Tibial artery (tissue), 4 donors: ENCODE results near the gene ADIRF.
"Not testable (repeated sequence)": the region's sequence is repeated elsewhere in the genome, so short reads cannot be mapped to it uniquely, and the experiment has no call there.

ENCODE experiments used
- DNase-seq, 2 donors: peaks; one replicate each; pipeline ENCODE4 v3.0.0-alpha.2; 2019
- H3K27ac ChIP-seq, 2 donors: fragments of 200-600 bp; sonication (generic) in 1 of 2; 1 replicate in 1 of 2; 2 replicates in 1 of 2; pipeline ENCODE4 v1.5.1; 2018 to 2019; ENCODE audit warnings: mild to moderate bottlenecking in 1 of 2
- H3K27me3 ChIP-seq, 2 donors: fragments of 200-600 bp; sonication (generic) in 1 of 2; one replicate each; pipeline versions ENCODE4 v1.5.1 to v1.6.0; 2016 to 2019
- H3K36me3 ChIP-seq, 3 donors: fragments of 200-600 bp; sonication (generic) in 2 of 3; one replicate each; pipeline ENCODE4 v1.5.1; 2016 to 2019; ENCODE audit warnings: mild to moderate bottlenecking in 2 of 3
- H3K4me1 ChIP-seq, 4 donors: fragments of 200-600 bp; sonication (generic) in 2 of 4; 1 replicate in 3 of 4; 2 replicates in 1 of 4; pipeline ENCODE4 v1.5.1; 2016 to 2019
- H3K4me3 ChIP-seq, 2 donors: fragments of 200-600 bp; sonication (generic) in 1 of 2; 1 replicate in 1 of 2; 2 replicates in 1 of 2; pipeline ENCODE4 v1.5.1; 2018 to 2019; ENCODE audit warnings: mild to moderate bottlenecking in 2 of 2
- H3K9me3 ChIP-seq, 3 donors: fragments of 200-600 bp; sonication (generic) in 1 of 3; one replicate each; pipeline ENCODE4 v1.5.1; 2016 to 2019
- intact Hi-C: fragments of 100-400 bp; cut with DNase I; formaldehyde crosslinking; loops from one replicate; pipeline ENCODE4 v1.15.0; 2023; ENCODE audit warnings: low total_unique reads
- TF ChIP-seq, protein P1 (sequence below), 2 experiments: fragments of 200-600 bp in 1 of 2; fragments of 450-650 bp in 1 of 2; IDR thresholded peaks; one replicate each; pipeline ENCODE4 v1.5.1; 2017 to 2019; ENCODE audit warnings: antibody characterized with exemption in 2 of 2, mild to moderate bottlenecking in 1 of 2, moderate library complexity in 1 of 2

The ADIRF gene

DNA sequence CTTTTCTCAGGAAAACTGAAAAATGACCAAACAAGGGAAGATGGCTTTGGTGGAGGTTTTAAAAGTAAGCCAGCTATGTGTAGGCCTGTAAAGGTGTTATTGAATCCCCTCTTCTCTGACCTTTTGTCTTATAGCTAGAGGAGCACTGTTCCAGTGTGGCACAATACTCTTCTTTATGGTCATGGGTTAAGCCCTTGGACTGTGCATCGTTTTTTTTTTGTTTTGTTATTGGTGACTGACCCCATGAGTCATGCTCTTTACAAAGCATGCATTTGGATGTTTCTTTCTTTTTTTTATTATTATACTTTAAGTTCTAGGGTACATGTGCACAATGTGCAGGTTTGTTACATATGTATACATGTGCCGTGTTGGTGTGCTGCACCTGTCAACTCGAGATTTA, 32.2 kb downstream of the ADIRF start:
- peaks cover 32 to 51% (median 43%) of the 10 kb centered on the region in 3 donors for H3K36me3 ChIP-seq
- TF ChIP-seq, protein P1, sequence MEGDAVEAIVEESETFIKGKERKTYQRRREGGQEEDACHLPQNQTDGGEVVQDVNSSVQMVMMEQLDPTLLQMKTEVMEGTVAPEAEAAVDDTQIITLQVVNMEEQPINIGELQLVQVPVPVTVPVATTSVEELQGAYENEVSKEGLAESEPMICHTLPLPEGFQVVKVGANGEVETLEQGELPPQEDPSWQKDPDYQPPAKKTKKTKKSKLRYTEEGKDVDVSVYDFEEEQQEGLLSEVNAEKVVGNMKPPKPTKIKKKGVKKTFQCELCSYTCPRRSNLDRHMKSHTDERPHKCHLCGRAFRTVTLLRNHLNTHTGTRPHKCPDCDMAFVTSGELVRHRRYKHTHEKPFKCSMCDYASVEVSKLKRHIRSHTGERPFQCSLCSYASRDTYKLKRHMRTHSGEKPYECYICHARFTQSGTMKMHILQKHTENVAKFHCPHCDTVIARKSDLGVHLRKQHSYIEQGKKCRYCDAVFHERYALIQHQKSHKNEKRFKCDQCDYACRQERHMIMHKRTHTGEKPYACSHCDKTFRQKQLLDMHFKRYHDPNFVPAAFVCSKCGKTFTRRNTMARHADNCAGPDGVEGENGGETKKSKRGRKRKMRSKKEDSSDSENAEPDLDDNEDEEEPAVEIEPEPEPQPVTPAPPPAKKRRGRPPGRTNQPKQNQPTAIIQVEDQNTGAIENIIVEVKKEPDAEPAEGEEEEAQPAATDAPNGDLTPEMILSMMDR (IDR thresholded peaks at IDR 0.05) = no peak
- H3K4me3 ChIP-seq = no peak overlapping the region
- H3K27me3 ChIP-seq = no peaks in the 10 kb centered on the region
- peaks cover 0 to 7% (median 0%) of the 10 kb centered on the region in 4 donors for H3K4me1 ChIP-seq
- no peak for DNase-seq
- intact Hi-C loops = no loop called here
- no peak overlapping the region for H3K27ac ChIP-seq
- H3K9me3 ChIP-seq = no peaks in the 10 kb centered on the region

DNA sequence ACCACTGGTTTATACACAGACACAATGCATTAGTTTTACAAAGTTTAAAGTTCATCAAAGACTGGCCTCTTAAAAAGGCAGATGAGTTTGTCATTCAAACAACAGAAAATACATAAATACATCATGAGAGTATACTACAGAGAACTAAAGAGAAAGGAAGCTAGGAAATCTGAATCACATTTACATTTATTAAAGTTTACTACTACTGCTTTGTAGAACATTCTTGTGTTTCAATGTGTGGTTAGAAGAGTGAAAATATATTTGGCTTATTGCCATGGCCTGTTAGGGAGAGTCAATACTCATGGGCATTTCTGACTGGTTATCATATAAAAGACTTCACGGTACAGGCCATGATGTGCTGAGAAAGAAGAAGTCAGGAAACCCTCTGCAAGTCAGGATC, 38.8 kb downstream of the ADIRF start:
- H3K9me3 ChIP-seq, H3K4me1 ChIP-seq, DNase-seq, H3K27me3 ChIP-seq, H3K4me3 ChIP-seq, H3K27ac ChIP-seq, intact Hi-C loops: not testable (repeated sequence)
- H3K36me3 ChIP-seq = peaks cover 28 to 31% (median 28%) of the 10 kb centered on the region in 3 donors

DNA sequence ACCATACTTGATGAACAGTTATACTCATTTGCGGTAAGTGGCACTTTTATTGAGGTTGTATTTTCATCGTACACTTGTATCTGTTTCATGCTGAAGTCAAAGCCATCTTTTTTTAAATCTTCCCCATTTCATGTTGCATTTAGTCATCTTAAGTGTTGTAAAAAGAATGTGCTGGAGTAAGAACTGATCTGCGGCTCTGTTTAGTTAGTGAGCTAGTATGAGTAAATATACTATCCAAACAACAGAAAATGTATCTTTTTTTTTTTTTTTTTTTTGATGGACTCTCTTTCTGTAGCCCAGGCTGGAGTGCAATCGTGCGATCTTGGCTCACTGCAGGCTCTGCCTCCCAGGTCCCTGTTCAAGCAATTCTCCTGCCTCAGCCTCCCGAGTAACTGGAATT, 39.4 kb downstream of the ADIRF start:
- not testable (repeated sequence) for DNase-seq, H3K27me3 ChIP-seq

DNA sequence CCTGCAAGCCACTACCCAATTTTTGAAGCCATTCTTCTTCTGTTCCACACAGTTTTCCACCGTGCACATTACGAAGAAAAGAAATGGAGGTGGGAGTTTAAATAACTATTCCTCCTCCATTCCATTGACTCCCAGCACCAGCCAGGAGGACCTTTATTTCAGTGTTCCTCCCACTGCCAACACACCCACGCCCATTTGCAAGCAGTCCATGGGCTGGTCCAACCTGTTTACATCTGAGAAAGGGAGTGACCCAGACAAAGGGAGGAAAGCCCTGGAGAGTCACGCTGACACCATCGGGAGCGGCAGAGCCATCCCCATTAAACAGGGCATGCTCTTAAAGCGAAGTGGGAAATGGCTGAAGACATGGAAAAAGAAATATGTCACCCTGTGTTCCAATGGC, 40.0 kb downstream of the ADIRF start:
- H3K9me3 ChIP-seq, DNase-seq, H3K4me3 ChIP-seq, H3K27me3 ChIP-seq, H3K4me1 ChIP-seq, H3K27ac ChIP-seq, intact Hi-C loops: not testable (repeated sequence)
- peaks cover 20 to 30% (median 28%) of the 10 kb centered on the region in 3 donors for H3K36me3 ChIP-seq

More for the DNA sequence above, 39.4 kb downstream of the ADIRF start:
- intact Hi-C loops, H3K27ac ChIP-seq, H3K4me1 ChIP-seq, H3K4me3 ChIP-seq, H3K9me3 ChIP-seq: not testable (repeated sequence)
- peaks cover 26 to 30% (median 28%) of the 10 kb centered on the region in 3 donors for H3K36me3 ChIP-seq

DNA sequence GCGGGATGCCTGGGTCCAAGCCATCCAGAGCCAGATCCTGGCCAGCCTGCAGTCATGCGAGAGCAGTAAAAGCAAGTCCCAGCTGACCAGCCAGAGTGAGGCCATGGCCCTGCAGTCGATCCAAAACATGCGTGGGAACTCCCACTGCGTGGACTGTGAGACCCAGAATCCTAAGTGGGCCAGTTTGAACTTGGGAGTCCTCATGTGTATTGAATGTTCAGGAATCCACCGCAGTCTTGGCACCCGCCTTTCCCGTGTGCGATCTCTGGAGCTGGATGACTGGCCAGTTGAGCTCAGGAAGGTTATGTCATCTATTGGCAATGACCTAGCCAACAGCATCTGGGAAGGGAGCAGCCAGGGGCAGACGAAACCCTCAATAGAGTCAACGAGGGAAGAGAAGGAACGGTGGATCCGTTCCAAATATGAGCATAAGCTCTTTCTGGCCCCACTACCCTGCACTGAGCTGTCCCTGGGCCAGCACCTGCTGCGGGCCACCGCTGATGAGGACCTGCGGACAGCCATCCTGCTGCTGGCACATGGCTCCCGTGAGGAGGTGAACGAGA, 40.9 kb downstream of the ADIRF start:
- intact Hi-C loops, H3K27me3 ChIP-seq, H3K4me1 ChIP-seq, DNase-seq, H3K27ac ChIP-seq, H3K4me3 ChIP-seq, H3K9me3 ChIP-seq: not testable (repeated sequence)
- H3K36me3 ChIP-seq = peaks cover 20 to 28% (median 24%) of the 10 kb centered on the region in 3 donors

DNA sequence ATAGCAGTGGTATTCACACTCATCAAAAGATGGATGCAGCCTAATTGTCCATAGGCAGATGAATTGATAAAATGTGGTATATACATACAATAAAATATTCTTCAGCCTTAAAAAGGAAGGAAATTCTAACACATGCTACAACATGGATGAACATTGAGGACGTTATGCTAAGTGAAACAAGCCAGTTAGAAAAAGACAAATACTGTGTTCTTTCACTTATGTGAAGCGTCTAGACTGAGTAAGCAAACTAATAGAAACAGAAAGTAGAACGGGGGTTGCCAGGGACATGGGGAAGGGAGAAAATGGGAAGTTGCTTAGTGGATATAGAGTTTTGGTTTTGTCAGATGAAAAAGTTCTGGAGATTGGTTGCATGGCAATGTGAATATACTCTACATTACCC, 45.2 kb downstream of the ADIRF start:
- H3K4me3 ChIP-seq, intact Hi-C loops, H3K27me3 ChIP-seq, DNase-seq, H3K9me3 ChIP-seq, H3K4me1 ChIP-seq, H3K27ac ChIP-seq: not testable (repeated sequence)
- peaks cover 16 to 20% (median 19%) of the 10 kb centered on the region in 3 donors for H3K36me3 ChIP-seq

DNA sequence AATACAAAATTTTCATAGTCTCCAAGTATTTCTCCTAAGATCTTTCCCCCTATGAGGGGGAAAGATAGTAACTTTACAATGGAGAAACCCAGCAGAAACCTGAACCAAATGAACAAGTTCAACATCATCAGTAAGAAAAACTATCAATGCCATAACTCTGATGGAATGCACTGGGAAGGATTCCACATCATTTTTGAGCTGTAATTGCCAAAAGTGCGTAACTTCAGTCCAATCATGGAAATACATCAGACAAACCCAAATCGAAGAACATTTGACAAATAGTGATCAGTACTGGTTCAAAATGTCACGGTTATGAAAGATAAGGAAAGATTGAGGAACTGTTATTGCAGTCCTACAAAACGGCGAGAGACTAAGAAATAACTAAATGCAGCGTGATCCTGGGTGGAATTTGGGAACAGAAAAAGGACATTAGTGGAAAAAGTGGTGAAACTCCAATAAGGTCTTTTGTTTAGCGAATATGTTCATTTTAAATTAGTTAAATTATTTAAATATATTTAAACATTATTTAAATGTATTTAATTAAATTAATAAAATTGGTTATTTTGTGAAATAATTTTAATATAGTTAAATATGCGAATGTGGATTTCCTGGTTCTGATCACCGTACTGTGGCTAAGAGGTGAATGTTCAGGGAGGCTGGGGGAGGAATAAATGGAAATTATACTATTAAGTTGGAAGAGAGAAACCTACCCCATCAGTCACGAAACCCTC, 46.9 kb downstream of the ADIRF start:
- H3K27me3 ChIP-seq, intact Hi-C loops, H3K27ac ChIP-seq, H3K9me3 ChIP-seq, DNase-seq, H3K4me1 ChIP-seq, H3K4me3 ChIP-seq, H3K36me3 ChIP-seq: not testable (repeated sequence)

DNA sequence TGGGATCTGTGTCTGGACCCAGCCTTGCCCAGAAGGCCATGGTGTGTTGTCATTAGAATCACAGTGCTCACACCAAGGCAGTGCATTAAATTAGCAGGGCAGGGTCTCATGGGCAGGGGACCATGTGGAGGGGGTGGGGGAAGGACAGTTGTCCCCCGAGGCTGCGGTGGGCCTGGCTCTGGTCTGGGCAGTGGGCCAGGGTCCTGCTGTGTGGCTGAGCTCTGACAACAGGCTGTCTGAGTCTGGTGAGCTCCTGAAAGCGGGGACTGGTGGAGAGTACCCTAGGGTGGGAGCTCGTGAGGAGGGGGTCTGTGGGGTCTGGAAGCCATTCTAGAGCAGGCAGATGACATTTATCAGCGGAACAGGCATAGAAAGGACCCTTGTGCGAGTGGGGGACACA, 49.8 kb downstream of the ADIRF start:
- H3K27ac ChIP-seq, intact Hi-C loops, H3K9me3 ChIP-seq, H3K36me3 ChIP-seq, H3K27me3 ChIP-seq, H3K4me1 ChIP-seq, H3K4me3 ChIP-seq, DNase-seq: not testable (repeated sequence)

DNA sequence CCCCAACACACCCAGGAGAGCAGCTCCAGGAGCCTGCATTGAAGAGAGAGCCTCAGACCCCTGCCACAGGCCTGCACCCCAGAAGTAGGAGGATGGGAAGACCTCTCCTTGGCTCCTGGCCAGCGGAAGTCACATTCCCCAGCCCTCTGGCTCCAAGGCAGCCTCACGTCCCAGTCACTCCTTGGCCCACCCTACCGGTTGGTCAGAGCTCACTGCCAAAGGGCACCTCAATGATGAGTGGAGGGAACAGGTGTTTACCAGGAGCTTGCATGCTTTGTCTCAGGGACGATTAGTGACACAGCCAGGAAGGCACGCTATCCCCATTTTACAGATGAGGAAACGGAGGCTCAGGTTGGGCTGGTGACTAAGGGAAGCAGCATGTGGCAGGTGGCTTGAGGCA, 50.8 kb downstream of the ADIRF start:
- intact Hi-C loops, H3K27ac ChIP-seq, H3K36me3 ChIP-seq, H3K27me3 ChIP-seq, H3K4me1 ChIP-seq, H3K4me3 ChIP-seq, H3K9me3 ChIP-seq: not testable (repeated sequence)
- DNase-seq = peak in 1 of 2 donors; percentile 62

DNA sequence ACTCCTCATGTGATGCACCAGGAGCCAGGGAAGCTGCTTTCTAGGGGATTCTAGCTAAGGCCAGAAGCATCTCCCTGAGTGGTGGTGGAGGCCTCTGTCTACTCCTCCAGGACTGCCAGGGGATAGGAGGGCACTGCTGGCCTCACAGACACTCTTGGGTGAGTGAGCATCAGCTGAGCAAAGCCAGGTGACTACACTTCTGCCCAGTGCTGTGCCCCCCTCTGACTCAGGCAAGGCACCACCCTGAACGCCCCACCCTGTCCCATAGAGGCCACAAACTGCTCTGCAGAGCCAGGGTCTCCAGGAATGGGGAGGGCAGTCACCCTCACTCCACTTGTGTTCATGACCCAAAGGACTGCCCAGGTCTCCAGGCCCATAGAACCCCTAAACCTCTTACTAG, 51.2 kb downstream of the ADIRF start:
- H3K4me1 ChIP-seq = not testable (repeated sequence)

DNA sequence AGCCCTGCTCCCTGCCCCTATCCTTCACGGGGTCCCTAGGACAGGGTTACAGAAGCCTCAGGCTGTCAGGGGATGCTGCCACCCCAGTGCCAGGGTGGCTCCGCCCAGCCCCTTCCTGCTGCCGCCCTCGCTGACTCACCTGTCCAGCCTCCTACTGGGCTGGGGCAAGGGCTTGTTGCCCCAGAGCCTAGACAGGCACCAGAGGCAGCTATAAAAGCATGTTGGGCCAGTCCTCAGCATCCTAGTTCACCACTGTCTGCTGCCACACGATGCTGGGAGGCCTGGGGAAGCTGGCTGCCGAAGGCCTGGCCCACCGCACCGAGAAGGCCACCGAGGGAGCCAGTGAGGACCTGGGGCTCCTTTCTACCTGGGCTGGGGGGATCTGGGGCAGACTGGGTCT, 51.8 kb downstream of the ADIRF start, which contains the start of gene FAM25A:
Gene FAM25A (plus strand): TSS at position 239 of the 400 bp plus-strand sequence. CDS start 31 bp downstream, at position 270.
- H3K27ac ChIP-seq, H3K4me3 ChIP-seq, H3K4me1 ChIP-seq, H3K36me3 ChIP-seq, intact Hi-C loops, H3K27me3 ChIP-seq, H3K9me3 ChIP-seq: not testable (repeated sequence)
- DNase-seq = peak in 1 of 2 donors; percentile 41

More for the DNA sequence above, 51.2 kb downstream of the ADIRF start:
- intact Hi-C loops, H3K36me3 ChIP-seq, H3K27ac ChIP-seq, H3K27me3 ChIP-seq, H3K9me3 ChIP-seq, H3K4me3 ChIP-seq: not testable (repeated sequence)
- DNase-seq = peak in 1 of 2 donors; percentile 48
